NCI-H446 treated with DMSO at 0.1 percent for 48 hours (cell line): Measurements from ENCODE around the gene BTBD7.

Source experiments
- DNase-seq: peaks from one replicate; lab custom pipeline; 2025; lab: John Stamatoyannopoulos, UW

Gene BTBD7

GRCh38 chr14:93199031-93199430 lies 133.8 kb downstream of the BTBD7 start:
- no peak for DNase-seq

GRCh38 chr14:93195316-93195999 lies 137.4 kb downstream of the BTBD7 start:
- DNase-seq: no peak
